Measurements from ENCODE around the gene PLXNA2.

Gene PLXNA2

DNA sequence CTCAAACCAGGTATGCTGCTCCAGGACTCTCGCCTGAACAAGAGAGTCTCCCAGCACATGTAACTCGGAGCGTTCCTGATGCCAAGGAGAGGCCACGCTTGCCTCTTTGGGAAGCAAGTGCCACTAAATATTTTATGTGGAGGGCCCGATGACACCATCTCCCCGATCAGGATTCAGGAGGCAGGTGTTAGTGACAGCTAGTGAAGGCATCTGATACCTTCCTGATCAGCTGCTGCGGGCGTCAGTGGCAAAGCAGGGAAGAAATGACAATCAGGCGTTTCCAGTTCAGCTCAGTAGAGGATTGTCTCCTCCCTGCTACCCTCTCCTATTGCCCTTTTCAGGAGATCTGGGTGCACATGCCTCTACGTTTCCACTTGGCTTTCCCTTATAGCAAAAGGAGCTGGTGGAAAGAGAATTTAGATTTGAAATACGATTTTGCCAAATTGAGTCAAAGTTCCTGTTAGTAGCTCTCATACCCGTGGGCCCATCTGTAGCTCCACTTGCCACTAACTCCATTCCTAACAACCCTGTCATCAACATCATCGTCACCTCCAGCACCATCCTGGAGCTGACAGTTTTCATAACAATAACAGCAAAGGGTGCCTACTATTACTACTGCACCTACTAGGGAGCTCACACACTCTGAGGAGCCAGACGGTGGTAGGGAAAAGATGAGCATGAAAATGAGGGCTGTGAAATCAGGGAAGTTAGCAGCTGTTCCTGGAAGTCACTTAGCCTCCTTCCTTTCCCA, 21.6 kb downstream of the PLXNA2 start:
- no peak for DNase-seq (ENCODE audit: low read depth in 2 of 2)

DNA sequence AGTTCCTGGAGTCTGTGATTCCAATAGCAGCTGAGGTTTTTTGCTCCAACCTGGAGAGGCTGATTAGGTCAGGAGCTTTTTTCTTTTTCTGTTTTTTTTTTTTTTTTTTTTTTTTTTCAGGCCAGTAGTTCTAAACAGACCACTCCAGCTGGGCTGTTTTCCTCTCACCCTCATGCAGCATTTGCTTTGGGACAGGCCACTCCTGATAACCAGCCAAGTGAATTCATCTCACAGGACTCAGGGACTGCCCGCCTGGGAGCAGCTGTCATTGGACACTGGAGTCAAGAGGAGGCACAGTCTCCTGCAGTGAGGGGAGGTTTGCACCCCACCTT, 22.9 kb downstream of the PLXNA2 start:
- DNase-seq (ENCODE audit: low read depth in 2 of 2): no peak

- no peak for DNase-seq (ENCODE audit: low read depth in 2 of 2)
These were observed 24.4 kb downstream of the PLXNA2 start for GRCh38 chr1:208219659-208220282.

DNA sequence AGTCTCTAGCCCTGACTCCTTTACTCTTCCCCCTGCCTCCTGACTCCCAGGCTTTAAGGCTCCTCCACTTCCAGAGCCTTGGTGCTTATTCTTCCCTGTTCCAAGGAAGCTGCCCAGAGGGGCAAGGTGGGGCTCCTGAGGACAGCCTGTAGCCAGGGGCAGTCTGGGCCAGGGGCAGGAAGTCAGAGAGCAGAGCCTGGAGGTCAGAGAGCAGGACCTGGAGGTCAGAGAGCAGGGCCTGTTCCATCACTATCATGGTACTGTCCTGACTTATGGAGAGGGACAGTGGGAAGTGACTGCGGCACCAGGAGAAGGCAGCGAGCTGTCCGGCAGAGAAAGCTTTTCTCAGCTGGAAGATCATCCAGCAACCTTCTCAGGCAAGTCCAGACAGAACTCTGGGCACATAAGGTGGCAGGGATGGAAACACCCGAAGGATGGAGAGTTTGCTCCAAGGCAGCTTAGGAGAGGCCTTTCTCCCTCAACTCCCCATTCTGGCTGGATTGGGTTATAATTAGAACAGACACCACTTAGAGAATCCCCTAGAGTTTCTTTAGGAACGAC, 25.0 kb downstream of the PLXNA2 start:
- DNase-seq (ENCODE audit: low read depth in 2 of 2): no peak

DNA sequence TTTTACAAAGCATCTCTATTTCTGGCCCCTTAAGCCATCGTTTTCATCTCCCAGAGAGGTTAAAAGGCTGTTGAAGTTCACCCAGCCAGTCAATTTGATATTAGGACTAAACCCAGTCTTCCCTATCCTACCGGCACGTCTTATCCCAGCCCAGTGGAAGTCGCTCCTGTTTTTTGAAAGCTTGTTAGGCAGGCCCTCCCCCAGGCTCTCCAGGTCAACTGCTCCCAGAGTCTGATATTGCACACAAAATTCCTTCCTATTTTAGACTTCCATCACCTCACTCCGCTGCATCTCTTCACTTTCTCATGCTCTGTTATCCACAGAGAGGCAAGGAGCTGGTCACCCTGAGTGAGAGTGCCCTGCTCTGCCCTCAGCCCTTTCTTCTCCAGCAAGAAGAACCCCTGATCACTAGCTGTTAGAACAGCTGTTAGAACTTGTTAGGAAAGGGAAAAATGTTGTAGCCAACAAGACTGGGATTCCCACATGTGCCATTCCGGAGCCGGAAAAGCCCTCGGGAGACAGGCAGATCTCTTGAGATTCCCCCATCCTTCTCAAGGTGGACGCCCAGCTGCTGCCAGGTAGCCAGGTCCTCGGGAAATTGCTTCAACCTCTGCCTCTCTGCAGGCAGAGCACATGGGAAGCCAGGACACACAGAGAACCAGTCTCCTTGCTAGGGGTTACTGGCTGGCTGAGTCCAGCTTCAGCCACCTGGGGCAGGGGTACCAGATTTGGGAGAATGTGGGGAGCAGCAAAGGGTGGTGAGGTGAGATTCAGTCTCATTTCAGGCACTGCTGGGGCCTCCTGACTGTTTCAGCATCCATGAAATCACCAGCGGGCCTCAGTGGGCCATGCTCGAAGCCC, 25.7 kb downstream of the PLXNA2 start:
- no peak for DNase-seq (ENCODE audit: low read depth in 2 of 2)

GRCh38 chr1:208217781-208218180, 26.4 kb downstream of the PLXNA2 start:
- no peak for DNase-seq (ENCODE audit: low read depth in 2 of 2)

GRCh38 chr1:208216806-208217205, 27.4 kb downstream of the PLXNA2 start:
- no peak for DNase-seq (ENCODE audit: low read depth in 2 of 2)

GRCh38 chr1:208216062-208216461, 28.1 kb downstream of the PLXNA2 start:
- DNase-seq (ENCODE audit: low read depth in 2 of 2): no peak

DNA sequence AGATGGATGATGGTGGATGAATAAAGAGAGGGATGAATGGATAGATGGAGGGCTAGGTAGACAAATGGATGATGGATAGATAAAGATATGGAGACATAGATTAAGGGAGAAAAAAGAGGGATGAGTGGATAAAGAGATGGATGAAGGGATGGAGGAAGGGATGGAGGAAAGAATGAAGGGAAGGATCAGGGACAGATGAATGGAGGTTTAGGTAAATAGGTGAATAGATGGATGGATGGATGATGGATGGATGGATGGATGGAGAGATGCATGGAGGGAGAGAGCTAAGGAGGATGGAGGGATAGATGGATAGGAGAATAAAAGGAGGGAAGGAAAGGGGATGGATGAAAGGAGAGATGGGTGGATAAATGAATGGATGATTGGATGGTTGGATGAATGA, 28.8 kb downstream of the PLXNA2 start:
- no peak for DNase-seq (ENCODE audit: low read depth in 2 of 2)

DNA sequence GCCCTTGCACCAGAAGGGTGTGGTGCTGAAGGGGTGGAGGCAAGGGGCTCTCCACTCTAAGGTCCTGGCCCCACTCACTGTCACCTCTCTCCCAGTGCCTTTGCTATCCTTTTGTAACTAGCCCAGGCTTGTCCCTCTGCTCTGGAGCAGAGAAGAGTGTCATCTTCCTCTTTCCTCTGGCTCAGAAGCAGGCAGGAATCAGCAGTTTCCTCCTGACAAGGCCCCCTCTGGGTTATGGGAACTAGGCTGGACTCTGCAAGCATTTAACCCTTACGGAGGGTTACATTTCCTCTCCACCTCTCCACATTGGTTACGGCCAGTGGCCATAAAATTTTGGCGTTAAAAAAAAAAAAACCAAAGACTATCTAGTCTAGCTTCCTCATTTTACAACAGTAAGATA, 30.4 kb downstream of the PLXNA2 start:
- no peak for DNase-seq (ENCODE audit: low read depth in 2 of 2)

- DNase-seq (ENCODE audit: low read depth in 2 of 2): no peak
These were observed 31.3 kb downstream of the PLXNA2 start for GRCh38 chr1:208212893-208213292.

DNA sequence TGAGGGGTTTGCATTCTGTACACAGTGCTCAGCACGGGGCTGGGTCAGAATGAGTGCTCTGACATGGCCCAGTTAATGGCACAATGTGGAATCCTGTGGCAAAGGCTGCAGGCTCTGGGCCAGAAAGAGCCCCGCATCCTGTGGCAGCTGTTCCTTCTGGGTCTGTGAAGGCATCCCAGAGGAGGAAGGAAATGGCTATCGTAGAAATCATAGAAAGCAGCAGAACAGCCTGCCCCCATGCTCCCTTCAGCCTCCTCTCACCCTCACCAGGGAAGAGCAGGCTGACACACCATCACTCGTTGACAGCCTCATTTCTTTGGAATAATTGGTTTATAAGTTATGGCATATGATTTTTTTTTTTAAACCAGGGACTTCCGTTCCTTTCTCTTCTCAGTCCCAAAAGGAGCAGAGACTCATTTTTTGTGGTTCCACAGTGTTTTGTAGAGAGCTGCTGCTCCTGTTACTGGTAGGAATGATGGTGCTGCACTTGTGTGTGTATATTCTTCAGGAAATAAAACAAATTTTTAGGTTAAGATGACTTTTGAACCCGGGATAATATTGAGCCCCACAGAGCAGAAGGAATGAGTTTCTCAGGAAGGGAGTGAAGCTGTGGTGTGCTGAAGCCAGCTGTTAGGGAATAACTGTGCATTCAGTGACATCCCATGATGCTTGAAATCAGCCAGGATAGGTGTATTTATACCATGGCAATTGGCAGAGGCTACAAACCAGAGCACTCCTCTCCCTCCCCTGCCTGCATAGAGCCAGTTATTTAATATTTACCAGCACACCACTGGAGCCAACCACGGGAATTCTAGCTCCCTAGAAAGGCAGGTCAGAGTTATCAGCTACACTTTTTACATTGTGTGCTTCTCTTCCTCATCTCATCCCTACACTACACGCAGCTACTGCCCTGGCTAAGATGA, 32.0 kb downstream of the PLXNA2 start:
- no peak for DNase-seq (ENCODE audit: low read depth in 2 of 2)

GRCh38 chr1:208209896-208210589, 34.1 kb downstream of the PLXNA2 start:
- DNase-seq (ENCODE audit: low read depth in 2 of 2): no peak

DNA sequence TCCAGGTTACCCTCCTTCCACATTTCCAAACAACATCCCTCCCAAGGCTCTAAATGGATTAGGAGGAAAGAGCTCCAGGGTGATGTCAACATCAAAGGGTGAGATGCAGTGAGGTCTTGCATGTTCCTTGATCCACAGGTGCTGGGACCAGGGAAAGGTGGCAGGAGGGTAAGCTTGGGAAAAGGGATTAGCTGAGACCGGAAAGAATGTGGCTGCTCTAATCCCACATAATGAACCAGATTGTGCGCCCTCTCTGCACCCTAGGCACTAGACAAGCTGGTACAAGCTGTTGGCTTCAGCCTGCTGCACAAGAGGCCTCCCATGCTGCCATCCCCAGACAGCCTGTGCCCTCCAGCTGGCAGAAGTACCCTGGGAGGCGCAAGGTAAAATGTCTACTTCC, 34.9 kb downstream of the PLXNA2 start:
- DNase-seq (ENCODE audit: low read depth in 2 of 2): no peak

- no peak for DNase-seq (ENCODE audit: low read depth in 2 of 2)
These were observed 36.1 kb downstream of the PLXNA2 start for GRCh38 chr1:208208132-208208487.

DNA sequence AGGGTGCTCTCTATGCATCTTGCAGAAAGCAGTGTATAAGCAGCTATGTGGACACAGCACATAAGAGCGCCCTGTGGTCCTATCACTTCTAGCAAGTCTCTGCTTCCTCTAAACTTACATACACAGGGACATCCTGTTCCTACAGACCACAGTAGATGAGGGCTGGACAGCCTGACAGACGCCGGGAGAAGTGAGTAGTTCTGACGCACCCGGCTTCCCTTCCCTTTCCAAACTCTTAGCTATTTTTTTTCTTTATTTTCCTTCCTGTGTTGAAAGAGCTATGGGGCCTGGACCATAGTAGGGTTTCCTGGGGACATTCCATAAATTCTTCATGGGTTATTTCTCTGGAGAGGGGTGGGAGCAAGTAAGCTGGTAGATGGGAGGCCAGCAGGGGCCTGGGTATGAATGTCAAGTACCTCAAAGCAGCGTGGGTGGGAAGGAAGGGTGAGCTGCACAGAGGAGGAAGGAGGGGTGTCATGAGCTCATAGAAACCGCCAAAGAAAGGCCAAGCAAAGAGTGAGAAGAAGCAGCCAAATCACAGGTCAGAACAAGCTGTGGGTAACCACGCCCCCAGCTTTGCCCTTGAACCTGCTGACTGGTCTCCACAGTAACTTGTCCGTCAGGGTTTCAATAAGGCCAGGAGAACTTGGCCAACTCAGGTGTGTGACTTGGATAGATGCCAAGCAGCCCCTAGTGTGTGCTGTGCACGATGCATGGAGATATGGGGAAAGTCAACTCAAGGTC, 36.6 kb downstream of the PLXNA2 start:
- no peak for DNase-seq (ENCODE audit: low read depth in 2 of 2)

GRCh38 chr1:208206092-208206698, 38.0 kb downstream of the PLXNA2 start:
- DNase-seq (ENCODE audit: low read depth in 2 of 2): no peak

DNA sequence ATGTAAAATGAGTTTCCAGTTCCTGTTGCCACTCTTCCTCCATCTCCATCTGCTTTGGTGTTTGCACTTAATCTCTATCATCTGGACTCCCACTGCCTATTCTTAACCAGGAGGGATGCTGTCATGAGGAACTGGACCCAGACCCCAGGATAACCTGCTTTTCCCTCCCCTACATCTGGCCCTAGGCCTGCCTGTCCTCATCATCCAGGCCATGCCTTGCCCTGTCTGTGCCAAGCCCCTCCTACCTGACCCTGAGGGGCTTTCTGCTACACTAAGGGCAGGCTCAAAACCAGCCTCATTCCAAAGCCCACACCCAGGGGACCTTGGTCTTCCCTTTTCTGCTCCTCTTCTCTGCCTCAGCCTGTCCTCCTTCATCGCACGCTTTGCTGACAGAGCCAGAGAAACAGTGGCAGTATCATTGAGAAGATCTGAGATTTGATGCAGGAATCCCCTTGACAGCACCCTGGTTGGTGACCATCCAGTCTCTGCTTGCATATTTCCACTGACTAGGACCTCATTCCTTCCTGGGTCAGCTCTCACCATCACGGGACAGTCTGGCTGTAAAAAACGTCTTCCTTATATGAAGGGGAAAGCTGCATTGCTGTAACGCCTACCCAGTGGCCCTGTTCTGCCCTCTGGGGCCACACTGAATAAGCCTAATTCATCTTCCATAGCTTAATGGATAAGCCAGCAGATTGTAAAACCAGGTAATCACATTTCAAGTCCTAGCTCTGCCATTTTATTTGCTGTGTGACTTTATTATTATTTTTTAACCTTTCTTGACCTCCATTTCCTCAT, 38.8 kb downstream of the PLXNA2 start:
- no peak for DNase-seq (ENCODE audit: low read depth in 2 of 2)

DNA sequence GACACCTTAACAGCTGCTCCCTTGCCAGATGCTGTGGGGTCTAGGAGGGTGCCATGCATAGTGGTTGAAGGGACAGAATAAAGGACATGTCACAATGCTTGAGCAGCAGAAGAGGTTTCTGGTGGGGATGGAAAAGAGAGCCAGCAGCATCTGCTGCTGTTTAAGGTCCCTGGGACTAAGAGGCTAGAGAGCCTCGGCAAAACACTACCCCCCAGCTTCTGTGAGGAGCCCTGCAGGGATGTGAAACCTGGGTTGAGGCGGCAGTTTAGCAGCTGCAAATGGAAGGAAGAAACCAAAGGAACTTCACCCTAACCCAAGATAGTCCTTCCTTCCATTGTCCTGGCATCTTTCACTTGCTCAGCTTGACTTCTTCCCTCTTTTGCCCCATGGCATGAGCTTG, 39.4 kb downstream of the PLXNA2 start:
- DNase-seq (ENCODE audit: low read depth in 2 of 2): no peak

Data from stimulated activated CD8-positive, alpha-beta memory T cell treated with anti-CD3 and anti-CD28 coated beads, Interleukin-2, amount 100 ng/mL, for 48 hours (primary cell).